HG02970 (cell line): ENCODE results near the gene POU2F1.

ENCODE experiments used
- ATAC-seq: cut with Tn5 transposase; IDR thresholded peaks from one replicate; pipeline ENCODE4 v1.9.1; 2021; ENCODE audit warnings: mild to moderate bottlenecking, moderate library complexity, moderate number of reproducible peaks; ENCODE audit not compliant: unreplicated experiment, low FRiP score

Gene POU2F1

DNA sequence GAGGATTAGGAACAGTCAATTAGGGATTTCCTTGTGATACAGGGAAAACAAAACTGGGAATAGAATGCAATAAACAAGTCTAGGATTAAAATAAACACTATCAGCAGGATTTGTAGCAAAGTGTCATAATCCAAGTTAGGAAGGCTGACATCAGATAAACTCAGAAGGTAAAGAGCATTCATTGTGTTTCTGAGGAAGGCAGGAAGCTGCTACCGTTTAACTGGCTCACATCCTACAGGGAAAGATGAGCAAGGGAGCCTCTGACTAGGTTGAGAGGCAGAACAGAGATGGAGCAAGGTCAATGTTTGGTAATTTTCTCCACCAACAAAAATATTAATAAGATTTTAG is 124.7 kb downstream of the POU2F1 start:
- ATAC-seq, result no peak

DNA sequence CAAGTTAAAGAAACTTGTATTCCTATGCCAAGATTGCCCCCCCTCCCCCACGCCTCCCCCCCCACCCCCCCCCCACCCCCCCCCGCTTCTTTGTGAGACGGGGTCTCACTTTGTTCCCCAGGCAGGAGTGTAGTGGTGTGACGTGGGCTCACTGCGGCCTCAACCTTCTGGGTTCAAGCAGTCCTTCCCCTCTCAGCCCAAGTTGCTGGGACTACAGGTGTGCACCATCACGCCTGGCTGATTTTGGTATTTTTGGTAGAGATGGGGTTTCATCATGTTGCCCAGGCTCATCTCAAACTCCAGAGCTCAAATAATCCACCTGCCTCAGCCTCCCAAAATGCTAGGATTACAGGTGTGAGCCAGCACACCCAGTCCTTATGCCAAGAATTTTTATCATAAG is 136.6 kb downstream of the POU2F1 start:
- no peak for ATAC-seq

DNA sequence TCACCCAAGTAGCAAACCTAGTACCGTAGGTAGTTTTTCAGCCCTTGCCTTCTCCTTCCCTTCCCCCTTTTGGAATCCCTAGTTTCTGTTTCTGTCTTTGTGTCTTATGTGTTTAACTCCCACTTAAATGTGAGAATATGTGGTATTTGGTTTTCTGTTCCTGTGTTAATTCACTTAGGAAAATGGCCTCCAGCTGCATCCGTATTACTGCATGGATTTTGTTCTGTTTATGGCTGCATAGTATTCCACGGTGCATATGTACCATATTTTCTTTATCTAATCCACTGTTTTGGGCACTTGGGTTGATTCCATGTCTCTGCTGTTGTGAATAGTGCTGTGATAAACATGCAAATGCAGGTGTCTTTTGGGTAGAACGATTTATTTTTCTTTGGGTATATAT is 138.6 kb downstream of the POU2F1 start:
- ATAC-seq, result no peak

DNA sequence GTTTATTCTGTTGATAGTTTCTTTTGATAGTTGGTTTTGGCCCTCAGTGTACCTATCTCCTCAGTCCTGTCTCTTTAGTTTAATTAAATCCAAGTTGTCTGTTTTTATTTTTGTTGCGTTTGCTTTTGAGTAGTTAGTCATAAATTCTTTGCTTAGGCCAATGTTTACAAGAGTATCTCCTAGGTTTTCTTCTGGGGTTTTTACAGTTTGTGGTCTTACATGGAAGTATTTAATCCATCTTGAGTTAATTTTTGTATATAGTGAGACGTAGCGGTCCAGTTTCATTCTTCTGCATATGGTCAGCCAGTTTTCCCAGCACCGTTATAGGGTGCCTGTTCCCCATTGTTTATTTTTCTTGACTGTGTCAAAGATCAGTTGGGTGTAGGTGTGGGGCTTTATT is 139.4 kb downstream of the POU2F1 start:
- no peak for ATAC-seq

DNA sequence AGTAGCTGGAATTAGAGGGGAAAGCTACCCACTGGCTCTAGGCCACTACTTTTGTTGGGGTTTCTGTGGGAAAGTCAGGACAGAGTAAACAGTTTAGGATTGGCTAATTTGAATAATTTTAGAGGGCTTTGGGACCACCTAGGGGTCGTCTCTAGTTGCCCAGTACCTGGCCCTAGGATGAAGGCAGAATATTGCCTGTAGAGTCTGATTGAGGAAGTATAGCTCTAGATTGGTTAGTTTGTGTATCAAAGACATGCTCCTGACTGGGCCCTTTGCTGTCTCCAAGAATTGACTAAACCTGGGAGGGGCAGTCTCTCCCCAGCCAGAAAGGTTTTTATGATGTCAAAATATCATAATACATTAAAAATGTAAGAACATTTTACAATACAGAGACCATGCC is 142.0 kb downstream of the POU2F1 start:
- ATAC-seq, result no peak

DNA sequence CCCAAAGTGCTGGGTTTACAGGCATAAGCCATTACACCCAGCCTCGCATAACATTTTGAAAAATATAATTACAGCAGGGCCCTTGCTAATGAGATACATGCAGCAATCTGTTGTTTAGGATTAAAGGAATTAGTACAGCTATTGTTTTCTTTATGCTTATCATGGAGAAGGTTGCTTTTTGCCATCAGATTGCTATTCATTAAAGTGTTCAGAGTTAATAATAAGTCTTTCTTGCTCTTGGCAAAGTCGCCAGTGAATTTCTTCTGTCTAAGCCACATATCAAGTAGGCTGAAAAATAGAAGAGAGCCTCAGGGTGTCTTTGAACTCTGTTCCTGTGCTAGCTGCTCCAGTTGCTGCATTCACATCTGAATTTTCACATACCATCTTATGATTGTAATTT is 144.1 kb downstream of the POU2F1 start:
- ATAC-seq, result no peak

DNA sequence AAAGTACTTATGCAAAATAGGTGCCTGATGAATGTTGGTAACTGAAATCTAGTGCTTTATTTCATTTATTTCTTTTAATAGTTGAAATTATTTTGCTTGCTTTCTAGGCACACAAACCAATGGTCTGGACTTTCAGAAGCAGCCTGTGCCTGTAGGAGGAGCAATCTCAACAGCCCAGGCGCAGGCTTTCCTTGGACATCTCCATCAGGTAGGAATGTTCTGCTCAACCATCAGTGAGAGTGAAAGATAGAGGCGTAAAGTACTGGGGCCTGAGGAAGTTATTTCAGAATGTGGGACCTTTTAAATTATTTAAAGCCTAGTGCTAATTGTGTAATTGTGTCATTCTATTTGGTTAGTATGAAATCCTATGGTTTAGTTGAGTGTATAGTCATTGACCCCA is 144.7 kb downstream of the POU2F1 start:
- ATAC-seq, result no peak

DNA sequence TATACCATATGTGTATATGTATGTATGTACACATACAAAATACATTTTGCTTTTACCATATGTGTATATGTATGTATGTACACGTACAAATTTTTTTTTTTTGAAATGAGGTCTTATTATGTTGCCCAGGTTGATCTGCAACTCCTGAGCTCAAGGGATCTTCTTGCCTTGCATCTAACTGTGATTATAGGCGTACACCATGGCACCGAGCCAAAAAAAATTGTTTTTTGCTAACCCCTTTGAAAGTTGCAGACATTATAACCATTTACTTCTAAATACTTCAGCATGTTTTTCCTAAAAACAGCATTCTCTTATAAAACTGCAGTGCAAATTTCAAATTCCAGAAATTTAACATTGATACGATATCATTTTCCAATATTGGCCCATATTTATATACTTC is 147.0 kb downstream of the POU2F1 start:
- ATAC-seq, result no peak

DNA sequence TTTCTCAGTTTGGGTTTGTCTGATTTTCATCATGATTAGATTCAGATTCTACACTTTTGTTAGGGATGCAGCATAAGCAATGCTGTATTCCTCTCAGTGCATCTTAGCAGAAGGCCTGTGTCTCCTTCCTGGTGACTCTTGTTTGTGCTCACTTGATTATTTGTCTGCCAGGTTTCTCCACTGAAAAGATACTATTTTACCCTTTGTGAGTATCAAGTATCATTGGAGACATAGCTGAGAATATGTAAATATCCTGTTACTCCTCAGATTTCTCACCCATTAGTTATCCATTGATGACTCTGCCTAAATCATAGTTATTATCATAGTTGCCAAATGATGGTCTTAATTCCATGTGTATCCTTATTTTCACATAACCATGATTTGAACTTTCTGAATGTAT is 148.5 kb downstream of the POU2F1 start:
- no peak for ATAC-seq

DNA sequence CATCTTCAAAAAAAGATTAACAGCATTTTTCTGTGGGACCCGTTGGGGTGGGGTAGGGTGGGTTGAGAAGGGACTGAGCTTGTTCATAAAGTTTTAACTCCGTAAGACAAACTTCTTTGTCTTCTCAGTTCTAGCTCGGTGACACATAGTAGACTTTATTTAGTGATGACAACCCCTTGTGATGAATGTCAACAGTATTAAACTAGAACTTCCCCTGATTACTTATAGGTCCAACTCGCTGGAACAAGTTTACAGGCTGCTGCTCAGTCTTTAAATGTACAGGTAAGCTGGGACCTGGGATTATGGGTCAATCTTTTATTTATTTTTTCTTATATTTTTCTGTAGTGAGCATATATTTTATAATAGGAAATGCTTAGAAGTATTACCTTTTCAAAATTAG is 149.2 kb downstream of the POU2F1 start:
- ATAC-seq, result no peak

DNA sequence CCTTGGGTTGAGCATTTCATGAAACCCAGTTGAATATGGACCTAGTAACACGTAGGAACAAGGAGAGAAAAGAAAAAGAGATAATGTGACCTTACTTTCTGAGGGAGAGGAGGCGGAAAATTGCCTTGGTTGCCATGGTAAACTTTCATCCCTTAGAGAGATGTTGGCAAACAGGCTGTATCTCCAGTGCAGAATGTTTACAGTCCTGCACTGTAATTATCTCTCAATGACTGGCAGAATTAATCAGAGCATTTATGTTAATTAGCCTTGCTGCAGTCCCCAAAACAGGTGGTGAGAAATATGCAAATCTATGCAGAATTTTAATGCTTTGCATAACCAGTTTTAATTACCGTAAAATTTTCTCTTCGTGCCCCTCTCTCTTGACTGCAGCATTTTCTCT is 150.3 kb downstream of the POU2F1 start:
- no peak for ATAC-seq

DNA sequence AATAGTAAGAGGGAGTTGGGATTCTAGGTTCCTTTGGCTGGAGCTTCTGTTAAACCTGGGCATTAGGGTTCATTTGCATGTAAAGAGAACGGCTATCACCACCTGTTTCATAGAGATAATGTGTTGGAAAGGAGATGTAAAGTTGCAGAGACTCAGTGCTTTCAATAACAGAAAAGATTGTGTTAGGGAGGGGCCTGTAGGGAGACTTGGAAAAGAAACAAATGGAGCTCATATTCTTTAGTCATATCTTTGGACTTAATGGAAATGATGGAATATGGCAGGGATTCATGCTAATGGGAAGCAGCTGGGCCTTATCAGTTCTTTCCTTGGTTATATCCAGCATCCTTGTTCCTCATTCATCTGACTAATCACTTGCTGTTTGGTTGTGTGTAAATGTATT is 152.7 kb downstream of the POU2F1 start:
- ATAC-seq, result no peak

DNA sequence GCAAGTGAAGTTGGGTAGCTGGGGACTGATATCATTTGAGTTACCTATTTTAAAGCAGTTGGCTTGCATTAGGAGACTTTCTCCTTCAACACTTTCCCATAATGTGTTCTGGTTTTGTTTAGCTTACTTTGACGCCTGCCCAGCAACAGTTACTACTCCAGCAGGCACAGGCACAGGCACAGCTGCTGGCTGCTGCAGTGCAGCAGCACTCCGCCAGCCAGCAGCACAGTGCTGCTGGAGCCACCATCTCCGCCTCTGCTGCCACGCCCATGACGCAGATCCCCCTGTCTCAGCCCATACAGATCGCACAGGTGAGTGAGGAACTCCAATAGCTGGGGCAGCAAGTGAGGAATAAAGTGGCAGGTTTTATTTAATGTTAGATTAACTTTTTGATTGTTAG is 153.3 kb downstream of the POU2F1 start:
- ATAC-seq, result no peak

DNA sequence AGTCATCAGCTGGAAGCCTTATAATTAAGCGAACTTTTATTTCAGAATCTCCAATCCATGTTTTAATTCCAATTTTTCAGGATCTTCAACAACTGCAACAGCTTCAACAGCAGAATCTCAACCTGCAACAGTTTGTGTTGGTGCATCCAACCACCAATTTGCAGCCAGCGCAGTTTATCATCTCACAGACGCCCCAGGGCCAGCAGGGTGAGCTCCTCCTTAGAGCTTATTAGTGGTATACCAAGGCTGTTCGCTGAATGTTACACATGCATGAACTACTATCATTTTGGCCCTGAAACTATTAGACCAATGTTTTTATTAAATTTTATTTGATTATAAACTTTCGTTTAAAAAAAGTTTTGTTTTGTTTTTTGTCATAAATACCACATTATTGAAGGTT is 155.3 kb downstream of the POU2F1 start:
- no peak for ATAC-seq

DNA sequence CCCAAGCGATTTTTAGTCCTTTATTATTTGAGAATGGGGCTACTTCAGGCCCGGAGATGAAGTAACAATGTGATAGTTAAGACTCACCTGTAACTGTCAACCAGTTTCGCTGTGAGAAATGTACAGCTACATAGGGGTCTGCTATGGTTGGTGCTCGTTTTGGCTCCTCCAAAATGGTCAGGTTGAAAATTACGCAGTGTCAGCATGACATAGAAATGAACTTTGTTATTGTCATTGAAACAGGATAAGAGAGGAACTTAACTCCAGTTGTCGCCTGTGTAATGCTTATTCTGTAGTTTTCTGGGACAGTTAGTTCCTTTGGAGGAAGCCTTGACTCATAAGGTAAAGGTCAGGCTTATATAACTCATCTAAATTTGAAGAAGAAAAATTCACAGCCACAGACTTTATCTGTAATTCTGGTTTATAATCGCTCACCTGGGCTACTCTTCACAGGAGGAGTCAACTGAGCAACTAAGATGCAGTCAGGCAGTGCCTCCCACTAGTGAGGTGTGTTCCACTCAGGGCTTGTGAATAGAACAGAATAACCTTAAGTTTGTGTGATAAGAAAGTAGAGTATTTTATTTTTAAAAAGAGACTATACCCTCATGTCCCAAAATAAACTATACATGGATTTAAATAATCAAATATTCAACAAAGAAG is 166.7 kb downstream of the POU2F1 start:
- no peak for ATAC-seq

DNA sequence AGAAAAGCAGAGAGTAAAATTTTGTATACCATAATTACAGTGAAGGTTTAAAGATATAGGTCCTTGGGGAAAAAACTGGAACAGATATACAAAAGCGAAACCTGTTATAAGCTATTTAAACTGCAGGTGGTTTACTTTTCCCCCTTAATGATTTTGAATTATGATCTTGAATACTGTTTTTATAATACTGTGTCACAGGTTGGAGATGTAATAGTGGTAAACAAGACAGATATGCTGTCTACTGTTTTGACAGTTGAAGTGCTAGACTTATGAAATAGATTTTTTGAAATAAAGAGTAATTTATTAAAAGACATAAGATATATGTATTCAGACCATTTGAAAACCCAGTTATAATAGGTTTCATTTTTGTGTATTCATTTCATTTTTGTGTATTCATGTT is 168.3 kb downstream of the POU2F1 start:
- no peak for ATAC-seq

DNA sequence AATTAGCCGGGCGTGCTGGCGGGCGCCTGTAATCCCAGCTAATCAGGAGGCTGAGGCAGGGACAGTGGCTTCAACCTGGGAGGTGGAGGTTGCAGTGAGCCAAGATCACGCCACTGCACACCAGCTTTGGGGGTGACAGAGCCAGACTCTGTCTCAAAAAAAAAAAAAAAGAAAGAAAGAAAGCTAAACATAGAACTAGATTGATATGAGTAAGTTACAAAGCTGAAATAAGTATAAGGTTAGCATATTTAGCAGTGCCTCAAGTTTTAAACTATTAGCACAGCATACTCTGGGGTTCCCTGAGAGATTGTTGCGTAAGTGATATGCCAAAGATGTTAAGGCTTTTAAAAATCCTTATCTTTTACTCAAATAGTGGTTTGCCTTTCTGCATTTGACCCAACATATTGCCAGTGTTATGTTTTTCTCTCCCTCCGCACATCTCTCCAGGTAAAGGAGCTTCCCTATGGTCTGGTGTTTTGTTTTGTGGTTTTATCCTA is 171.6 kb downstream of the POU2F1 start:
- ATAC-seq, result no peak

DNA sequence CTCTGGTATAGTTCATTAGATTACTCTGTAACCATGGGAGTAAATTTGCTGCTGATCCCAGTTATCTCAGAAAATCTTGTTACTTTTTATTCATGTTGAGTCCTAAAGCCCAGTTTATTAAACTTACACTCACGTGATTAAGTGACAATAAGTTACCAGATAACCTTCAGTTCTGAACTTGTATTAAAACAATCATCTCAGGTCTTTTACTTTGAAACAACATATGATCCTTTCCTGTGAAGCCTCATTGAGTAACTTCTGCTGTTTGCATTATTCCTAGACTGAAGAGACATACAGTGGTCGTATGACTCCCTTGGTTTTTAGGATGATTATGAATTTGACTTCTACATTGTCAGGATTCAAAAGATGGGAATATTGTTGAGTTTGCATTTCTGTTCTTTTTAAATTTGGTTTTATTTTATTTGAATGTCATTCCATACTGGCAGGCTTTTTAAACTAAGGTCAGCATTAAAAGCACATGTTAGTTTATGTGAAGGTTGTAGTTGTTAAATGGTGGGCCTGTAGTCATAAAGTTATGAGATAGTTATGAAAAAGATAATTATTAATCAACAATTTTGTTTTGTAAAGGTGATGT is 179.8 kb downstream of the POU2F1 start:
- no peak for ATAC-seq

DNA sequence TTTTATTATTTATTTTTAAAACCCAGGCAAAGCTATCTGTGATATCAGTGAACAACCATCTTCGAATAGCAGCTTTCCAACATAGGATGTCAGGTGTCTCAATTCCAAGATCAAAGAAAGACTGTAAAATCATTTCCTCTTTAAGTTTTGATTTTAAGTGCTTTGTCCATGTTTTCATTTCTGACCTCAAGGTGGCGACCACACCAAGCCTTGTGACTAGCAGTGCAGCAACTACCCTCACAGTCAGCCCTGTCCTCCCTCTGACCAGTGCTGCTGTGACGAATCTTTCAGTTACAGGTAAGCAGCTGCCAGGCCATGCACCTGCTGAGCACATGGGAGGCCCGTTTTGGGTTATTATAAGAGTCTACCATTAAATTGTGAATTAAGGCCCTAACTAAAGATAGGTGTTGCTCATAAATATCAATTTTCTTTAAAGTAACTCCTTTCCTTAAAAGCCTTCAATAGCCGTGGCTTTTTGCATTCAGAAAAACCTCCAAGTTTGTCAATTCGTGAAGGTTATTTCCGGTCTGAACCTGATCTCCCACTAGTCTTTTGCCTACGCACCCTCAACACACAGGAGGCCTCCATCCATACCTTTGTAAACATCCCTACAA is 180.7 kb downstream of the POU2F1 start:
- no peak for ATAC-seq

DNA sequence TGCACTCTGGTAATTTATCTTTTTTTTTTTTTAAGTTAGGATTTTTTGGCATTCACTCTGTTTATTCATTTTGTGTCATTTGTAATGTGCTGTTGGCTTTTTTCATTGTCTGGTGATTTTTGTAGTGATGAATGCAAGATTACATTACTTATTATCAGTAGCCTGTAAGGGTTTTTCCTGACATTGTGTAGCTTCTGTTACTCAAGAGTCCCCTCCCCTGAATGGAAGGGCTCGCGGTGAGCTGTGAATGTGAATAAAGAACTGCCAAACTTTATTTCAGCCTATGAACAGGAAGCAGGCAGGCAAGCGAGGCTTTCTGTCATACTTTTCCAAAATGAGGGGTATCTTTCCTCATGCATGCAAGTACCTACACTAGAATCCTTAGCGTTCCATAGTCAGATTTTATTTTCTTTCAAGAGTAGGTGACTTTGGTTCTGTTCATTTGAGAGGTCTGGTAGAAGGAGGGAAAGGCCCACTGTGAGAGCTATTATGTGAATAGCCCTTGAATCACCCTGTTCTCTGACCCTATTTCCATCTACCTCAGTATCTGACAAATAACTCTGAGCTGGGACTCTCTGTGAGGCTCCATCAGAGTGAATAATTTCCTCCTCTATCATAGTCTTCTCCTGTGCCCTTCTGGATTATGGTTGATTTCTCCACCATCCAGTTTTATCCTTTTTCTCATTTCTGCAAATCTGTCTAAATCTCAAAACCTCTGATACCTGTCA is 183.6 kb downstream of the POU2F1 start:
- no peak for ATAC-seq

DNA sequence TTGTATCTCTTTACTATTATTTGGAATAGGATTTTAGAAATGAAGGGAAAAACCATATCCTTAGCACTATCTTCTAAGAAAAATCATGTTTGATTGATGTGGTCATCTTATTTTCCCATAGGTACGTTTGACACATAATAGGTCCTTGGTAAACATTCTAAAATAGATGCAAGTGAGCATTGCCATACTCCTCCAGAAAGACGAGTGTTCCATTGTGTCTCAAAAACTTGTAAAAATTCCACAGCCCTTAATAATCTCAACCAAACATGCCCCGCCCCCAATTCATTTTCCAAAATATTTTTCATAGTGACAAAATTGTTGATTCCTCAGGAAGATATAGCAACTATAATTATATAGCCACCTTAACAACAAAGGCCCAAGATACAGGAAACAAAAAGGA is 184.2 kb downstream of the POU2F1 start:
- ATAC-seq, result no peak

DNA sequence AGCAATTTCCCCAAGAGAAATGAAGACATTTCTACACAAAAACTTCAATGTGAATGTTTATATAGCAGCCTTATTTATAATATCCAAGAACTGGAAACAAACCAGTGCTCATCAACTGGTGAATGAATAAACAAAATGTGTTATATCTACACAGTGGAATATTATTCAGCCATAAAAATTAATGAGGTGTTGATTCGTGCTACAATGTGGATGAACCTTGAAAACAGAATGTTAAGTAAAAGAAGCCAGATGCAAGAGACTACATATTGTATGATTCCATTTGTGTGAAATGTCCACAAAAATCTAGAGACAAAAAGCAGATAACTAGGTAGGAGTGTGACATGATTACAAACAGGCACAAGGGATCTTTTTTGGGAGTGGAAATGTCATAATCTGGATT is 187.7 kb downstream of the POU2F1 start:
- ATAC-seq, result no peak
